Stimulated activated CD4-positive, alpha-beta T cell treated with anti-CD3 and anti-CD28 coated beads, Interleukin-1b, Interleukin-23, amount 100 ng/mL, for 1 hour (primary cell): ENCODE measurements around the gene CSRP1.

Experiments used
- DNase-seq, 2 donors: peaks; one replicate each; pipeline ENCODE4 v3.0.0-alpha.2; 2020; ENCODE audit warnings: low read depth in 2 of 2

The CSRP1 gene

GRCh38 chr1:201456499-201457309, 50.2 kb downstream of the CSRP1 start:
- no peak for DNase-seq

- no peak for DNase-seq
These were observed 51.8 kb downstream of the CSRP1 start for GRCh38 chr1:201455098-201455497.

- no peak for DNase-seq
These were observed 52.3 kb downstream of the CSRP1 start for GRCh38 chr1:201454608-201455007.

- no peak for DNase-seq
These were observed 54.1 kb downstream of the CSRP1 start for GRCh38 chr1:201452866-201453265.

GRCh38 chr1:201450721-201451291, 56.1 kb downstream of the CSRP1 start:
- DNase-seq = no peak

- DNase-seq = no peak
These were observed 57.9 kb downstream of the CSRP1 start for GRCh38 chr1:201448990-201449389.

- DNase-seq = peak in 1 of 2 donors; percentile 29
These were observed 58.7 kb downstream of the CSRP1 start for GRCh38 chr1:201447903-201448871.

GRCh38 chr1:201445310-201445709, 61.6 kb downstream of the CSRP1 start:
- DNase-seq = no peak

GRCh38 chr1:201444792-201445191, 62.1 kb downstream of the CSRP1 start:
- DNase-seq = no peak

GRCh38 chr1:201443747-201444146, 63.2 kb downstream of the CSRP1 start:
- DNase-seq = no peak

GRCh38 chr1:201436969-201437368, 70.0 kb downstream of the CSRP1 start:
- no peak for DNase-seq

- DNase-seq = no peak
These were observed 70.5 kb downstream of the CSRP1 start for GRCh38 chr1:201436393-201436792.

GRCh38 chr1:201434266-201434665, 72.7 kb downstream of the CSRP1 start:
- no peak for DNase-seq

- DNase-seq = no peak
These were observed 73.3 kb downstream of the CSRP1 start for GRCh38 chr1:201433609-201434008.
